Urinary bladder (tissue), 4 donors: ENCODE measurements around the gene MCTP1. TPM values are rescaled to one million over a fixed set of nuclear protein-coding genes. Genes with fewer than 3 reads are reported as not detected.
"Not testable (repeated sequence)": the region's sequence is repeated elsewhere in the genome, so short reads cannot be mapped to it uniquely, and the experiment has no call there.

ENCODE experiments used
- DNase-seq: peaks from one replicate; pipeline ENCODE4 v3.0.0-alpha.2; 2015; ENCODE audit errors: extremely low spot score
- H3K27ac ChIP-seq: one replicate; pipeline ENCODE4 v1.5.1; 2013; ENCODE audit warnings: low read depth, mild to moderate bottlenecking, moderate library complexity
- H3K36me3 ChIP-seq: one replicate; pipeline ENCODE4 v1.6.1; 2013; ENCODE audit warnings: mild to moderate bottlenecking, moderate library complexity; ENCODE audit not compliant: insufficient read depth
- H3K4me1 ChIP-seq: one replicate; pipeline ENCODE4 v1.6.1; 2013; ENCODE audit warnings: mild to moderate bottlenecking, moderate library complexity; ENCODE audit not compliant: insufficient read depth
- H3K4me3 ChIP-seq: one replicate; pipeline ENCODE4 v1.5.1; 2013; ENCODE audit warnings: low read depth, low read length
- WGBS: extraction: QIAGEN DNeasy Blood & Tissue Kit; methylation state at CpG from one replicate; pipeline ENCODE4 v1.1.7; 2013; 5-methylcytosine and 5-hydroxymethylcytosine counted together
- polyA plus RNA-seq: library from polyadenylated mRNA; stranded (reverse); fragments of 200-250 nt; gene quantifications from one replicate; pipeline ENCODE4 v1.2.3, GENCODE V29; 2013
- total RNA-seq: library from RNA; depleted of rRNA; stranded (reverse); fragments of >200 nt; gene quantifications from one replicate; pipeline ENCODE4 v1.2.3, GENCODE V29; 2014
- donor health status: healthy with polysubstance abuse.
- donor health status: healthy.

MCTP1 gene
- total and polyA plus RNA-seq, 2 donors, result 10.5 to 45.7 TPM

DNA sequence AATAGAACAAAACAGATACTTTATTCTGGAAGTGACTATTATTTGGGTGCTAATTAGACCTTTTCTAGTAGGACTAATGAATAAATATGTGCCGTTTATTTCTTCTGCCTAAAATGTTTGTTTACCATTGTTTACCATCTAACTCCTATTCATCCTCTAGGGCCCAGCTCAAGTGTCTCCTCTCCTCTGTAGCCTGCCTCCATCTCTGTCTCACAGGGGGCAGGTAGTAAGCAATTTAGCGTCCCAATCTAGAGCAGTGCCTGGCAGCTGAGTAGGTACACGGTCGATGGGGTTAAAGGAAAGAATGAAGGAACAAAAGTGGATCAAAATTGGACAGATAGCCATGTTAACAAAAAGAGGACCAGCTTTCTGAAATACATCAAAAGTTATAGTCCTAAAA, 435.6 kb downstream of the MCTP1 start:
- no peaks in the 10 kb centered on the region for H3K36me3 ChIP-seq
- no peaks in the 10 kb centered on the region for H3K4me1 ChIP-seq
- no peak overlapping the region for H3K4me3 ChIP-seq
- WGBS, result 62% methylated on average over 4 of the region's 4 CpGs
- DNase-seq, result no peak
- H3K27ac ChIP-seq, result no peak overlapping the region

DNA sequence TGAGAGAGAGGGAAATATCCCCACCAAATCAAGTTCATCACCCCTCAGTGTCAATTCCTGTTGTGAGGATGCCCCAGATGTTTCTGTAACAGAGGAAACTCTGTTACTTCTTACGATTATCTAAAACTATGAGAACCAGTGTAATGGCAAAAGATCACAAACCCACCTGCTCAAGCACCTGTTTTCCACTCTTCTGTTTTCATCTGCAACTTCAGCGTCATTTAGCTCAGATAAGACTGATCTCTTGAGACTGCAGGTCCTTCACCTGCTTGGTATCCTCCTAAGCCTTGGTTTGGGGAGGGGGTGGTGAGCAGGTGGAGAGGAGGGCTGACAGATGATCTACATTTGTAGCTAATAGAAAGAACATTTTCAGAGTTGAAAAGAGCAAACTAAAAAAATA, 437.2 kb downstream of the MCTP1 start:
- WGBS, result 75% methylated on average over 2 of the region's 2 CpGs
- Histone ChIP-seq H3K4me3 (no peak overlapping the region), H3K36me3 (no peaks in the 10 kb centered on the region), H3K27ac (no peak overlapping the region), H3K4me1 (no peaks in the 10 kb centered on the region)
- DNase-seq, result no peak

DNA sequence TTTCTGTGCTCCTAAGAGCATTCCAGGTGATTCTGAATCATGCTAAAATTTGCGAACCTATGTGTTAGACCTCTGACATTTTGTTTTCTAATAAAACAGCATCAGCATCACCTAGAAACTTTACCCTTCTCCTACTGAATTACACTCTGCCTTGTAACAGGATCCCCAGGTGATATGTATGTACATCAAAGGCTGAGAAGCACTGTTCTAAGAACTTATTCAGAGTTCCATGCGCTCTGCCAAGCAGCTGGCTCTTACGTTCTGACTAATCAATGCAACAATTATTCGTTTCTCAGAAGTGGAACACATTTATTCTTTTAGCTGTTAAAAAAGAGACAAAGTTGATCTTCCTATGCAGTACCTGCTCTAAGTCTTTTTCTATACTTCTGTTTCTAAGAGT, 437.9 kb downstream of the MCTP1 start:
- DNase-seq, result no peak

GRCh38 chr5:94845696-94846095, 439.2 kb downstream of the MCTP1 start:
- not testable (repeated sequence) for DNase-seq, H3K27ac ChIP-seq, H3K4me1 ChIP-seq, H3K4me3 ChIP-seq, H3K36me3 ChIP-seq
- WGBS, result 96% methylated on average over 1 of the region's 1 CpG

More for the DNA sequence above, 437.9 kb downstream of the MCTP1 start:
- 80% methylated on average over 4 of the region's 4 CpGs for WGBS
- Histone ChIP-seq H3K27ac (no peak overlapping the region), H3K36me3 (no peaks in the 10 kb centered on the region), H3K4me3 (no peak overlapping the region), H3K4me1 (no peaks in the 10 kb centered on the region)

DNA sequence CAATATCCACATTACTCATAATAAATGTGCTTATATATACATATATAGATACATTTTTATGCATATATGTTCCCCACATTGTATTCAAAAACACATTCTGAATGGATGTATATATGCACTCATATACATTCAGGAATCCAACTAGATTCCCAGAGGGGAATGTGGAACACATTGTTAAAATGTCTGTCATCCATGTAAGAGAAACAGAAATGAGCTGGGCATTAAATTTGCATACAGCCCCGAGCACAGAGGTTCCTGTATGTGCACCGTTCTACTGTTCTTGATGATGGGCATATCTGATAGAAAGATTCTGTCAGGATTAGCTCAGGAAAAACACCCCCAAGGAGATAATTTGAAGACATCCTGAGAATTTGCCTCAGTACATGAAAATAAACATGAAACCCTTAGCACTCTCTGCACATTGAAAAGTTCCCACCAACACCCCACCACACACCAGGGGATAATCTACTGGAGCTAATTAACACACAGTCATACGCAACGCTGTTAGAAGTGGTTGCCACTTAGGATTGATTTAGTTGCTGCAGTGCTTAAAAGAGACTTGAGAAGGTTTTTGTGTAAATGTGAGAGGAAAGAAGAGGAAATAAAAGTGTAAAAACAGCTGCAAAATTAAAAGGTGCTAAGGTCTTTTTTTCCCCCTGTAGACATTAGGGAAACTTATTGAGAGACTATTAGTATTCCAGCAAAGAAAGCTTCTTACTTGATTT, 443.1 kb downstream of the MCTP1 start:
- H3K4me3 ChIP-seq, result no peak overlapping the region
- H3K27ac ChIP-seq, result no peak overlapping the region
- 47% methylated on average over 4 of the region's 4 CpGs for WGBS
- no peaks in the 10 kb centered on the region for H3K4me1 ChIP-seq
- no peaks in the 10 kb centered on the region for H3K36me3 ChIP-seq
- DNase-seq, result no peak

- no peak overlapping the region for H3K4me3 ChIP-seq
- no peaks in the 10 kb centered on the region for H3K36me3 ChIP-seq
- DNase-seq, result no peak
- no peak overlapping the region for H3K27ac ChIP-seq
- H3K4me1 ChIP-seq, result no peaks in the 10 kb centered on the region
- 46% methylated on average over 2 of the region's 2 CpGs for WGBS
Observed at GRCh38 chr5:94833851-94834250, 451.0 kb downstream of the MCTP1 start.

GRCh38 chr5:94832685-94833084, 452.2 kb downstream of the MCTP1 start:
- no peaks in the 10 kb centered on the region for H3K36me3 ChIP-seq
- no peaks in the 10 kb centered on the region for H3K4me1 ChIP-seq
- WGBS, result 57% methylated on average over 4 of the region's 4 CpGs

DNA sequence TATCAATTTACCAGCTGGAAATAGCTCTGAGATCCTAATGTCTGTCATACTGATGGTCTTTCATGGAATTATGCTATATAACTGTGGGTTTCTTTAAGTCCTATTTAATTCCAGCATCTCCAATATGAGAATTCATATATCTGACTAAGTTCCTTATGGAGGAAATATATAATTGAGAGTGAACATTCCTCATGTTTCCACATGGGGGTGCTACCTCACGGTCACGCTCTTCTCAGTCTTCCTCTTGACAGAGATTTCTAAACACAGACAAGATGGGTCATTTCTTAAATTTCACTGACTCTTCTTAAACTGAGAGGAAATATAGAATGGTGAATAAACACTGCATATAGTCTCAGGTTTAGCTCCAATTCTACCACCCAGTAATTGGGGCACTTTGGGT, 454.4 kb downstream of the MCTP1 start:
- no peaks in the 10 kb centered on the region for H3K4me1 ChIP-seq
- H3K27ac ChIP-seq, result no peak overlapping the region
- H3K36me3 ChIP-seq, result no peaks in the 10 kb centered on the region
- no peak overlapping the region for H3K4me3 ChIP-seq
- 35% methylated on average over 2 of the region's 2 CpGs for WGBS
- no peak for DNase-seq

More at GRCh38 chr5:94832685-94833084, 452.2 kb downstream of the MCTP1 start:
- Histone ChIP-seq H3K27ac (no peak overlapping the region), H3K4me3 (no peak overlapping the region)
- no peak for DNase-seq

DNA sequence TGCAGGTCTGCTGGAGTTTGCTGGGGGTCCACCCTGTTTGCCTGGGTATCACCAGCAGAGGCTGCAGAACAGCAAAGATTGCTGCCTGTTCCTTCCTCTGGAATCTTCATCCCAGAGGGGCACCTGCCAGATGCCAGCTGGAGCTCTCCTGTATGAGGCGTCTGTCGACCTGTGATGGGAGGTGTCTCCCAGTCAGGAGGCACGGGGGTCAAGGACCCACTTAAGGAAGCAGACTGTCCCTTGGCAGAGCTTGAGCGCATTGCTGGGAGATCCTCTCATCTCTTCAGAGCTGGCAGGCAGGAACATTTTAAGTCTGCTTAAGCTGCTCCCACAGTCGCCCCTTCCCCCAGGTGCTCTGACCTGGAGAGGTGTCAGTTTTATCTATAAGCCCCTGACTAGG, 456.7 kb downstream of the MCTP1 start:
- H3K4me1 ChIP-seq, DNase-seq, H3K36me3 ChIP-seq, H3K4me3 ChIP-seq, H3K27ac ChIP-seq: not testable (repeated sequence)
- WGBS, result 86% methylated on average over 5 of the region's 5 CpGs

GRCh38 chr5:94820488-94820887, 464.4 kb downstream of the MCTP1 start:
- no peak for DNase-seq
- no peak overlapping the region for H3K27ac ChIP-seq
- WGBS, result 81% methylated on average over 3 of the region's 3 CpGs

GRCh38 chr5:94818904-94819303, 466.0 kb downstream of the MCTP1 start:
- no peaks in the 10 kb centered on the region for H3K36me3 ChIP-seq
- H3K4me3 ChIP-seq, result no peak overlapping the region
- H3K4me1 ChIP-seq, result no peaks in the 10 kb centered on the region
- no peak for DNase-seq
- WGBS, result 87% methylated on average over 5 of the region's 5 CpGs
- H3K27ac ChIP-seq, result no peak overlapping the region

More at GRCh38 chr5:94820488-94820887, 464.4 kb downstream of the MCTP1 start:
- H3K4me1 ChIP-seq, result no peaks in the 10 kb centered on the region
- H3K4me3 ChIP-seq, result no peak overlapping the region
- H3K36me3 ChIP-seq, result no peaks in the 10 kb centered on the region

GRCh38 chr5:94815313-94816039, 469.4 kb downstream of the MCTP1 start:
- H3K36me3 ChIP-seq, result no peaks in the 10 kb centered on the region
- no peak overlapping the region for H3K4me3 ChIP-seq
- DNase-seq, result no peak
- no peak overlapping the region for H3K27ac ChIP-seq
- H3K4me1 ChIP-seq, result no peaks in the 10 kb centered on the region
- WGBS, result 76% methylated on average over 6 of the region's 6 CpGs

GRCh38 chr5:94812232-94812631, 472.7 kb downstream of the MCTP1 start:
- DNase-seq, result no peak
- H3K36me3 ChIP-seq, result no peaks in the 10 kb centered on the region
- H3K4me1 ChIP-seq, result no peaks in the 10 kb centered on the region
- H3K4me3 ChIP-seq, result no peak overlapping the region
- WGBS, result 73% methylated on average over 2 of the region's 2 CpGs
- H3K27ac ChIP-seq, result no peak overlapping the region

GRCh38 chr5:94811331-94811730, 473.6 kb downstream of the MCTP1 start:
- H3K36me3 ChIP-seq, result no peaks in the 10 kb centered on the region
- no peaks in the 10 kb centered on the region for H3K4me1 ChIP-seq
- H3K27ac ChIP-seq, result no peak overlapping the region
- DNase-seq, result no peak
- WGBS, result 74% methylated on average over 6 of the region's 6 CpGs
- no peak overlapping the region for H3K4me3 ChIP-seq
